Measurements from ENCODE around the gene CRYZL1.

CRYZL1 gene

GRCh38 chr21:33567914-33568313 is 73.6 kb downstream of the CRYZL1 start:
- in situ Hi-C loops (cut with HindIII; ENCODE audit: low sequenced_read_pairs) = no loop called here

GRCh38 chr21:33566514-33566913 is 75.0 kb downstream of the CRYZL1 start:
- in situ Hi-C loops (cut with HindIII; ENCODE audit: low sequenced_read_pairs) = no loop called here

- in situ Hi-C loops (cut with HindIII; ENCODE audit: low sequenced_read_pairs) = no loop called here
These were observed 79.2 kb downstream of the CRYZL1 start for GRCh38 chr21:33562389-33562788.

- in situ Hi-C loops (cut with HindIII; ENCODE audit: low sequenced_read_pairs) = no loop called here
These were observed 80.2 kb downstream of the CRYZL1 start for GRCh38 chr21:33561373-33561772.

- in situ Hi-C loops (cut with HindIII; ENCODE audit: low sequenced_read_pairs) = no loop called here
These were observed 80.6 kb downstream of the CRYZL1 start for GRCh38 chr21:33560965-33561364.

- in situ Hi-C loops (cut with HindIII; ENCODE audit: low sequenced_read_pairs) = no loop called here
These were observed 81.7 kb downstream of the CRYZL1 start for GRCh38 chr21:33559813-33560212.

GRCh38 chr21:33558777-33559421 is 82.6 kb downstream of the CRYZL1 start:
- in situ Hi-C loops (cut with HindIII; ENCODE audit: low sequenced_read_pairs) = no loop called here

GRCh38 chr21:33557447-33557846 is 84.1 kb downstream of the CRYZL1 start:
- in situ Hi-C loops (cut with HindIII; ENCODE audit: low sequenced_read_pairs) = no loop called here

GRCh38 chr21:33554982-33555344 is 86.6 kb downstream of the CRYZL1 start:
- in situ Hi-C loops (cut with HindIII; ENCODE audit: low sequenced_read_pairs) = no loop called here

- in situ Hi-C loops (cut with HindIII; ENCODE audit: low sequenced_read_pairs) = no loop called here
These were observed 87.1 kb downstream of the CRYZL1 start for GRCh38 chr21:33554236-33554981.

- in situ Hi-C loops (cut with HindIII; ENCODE audit: low sequenced_read_pairs) = no loop called here
These were observed 88.4 kb downstream of the CRYZL1 start for GRCh38 chr21:33552999-33553598.

GRCh38 chr21:33552093-33552998 is 89.2 kb downstream of the CRYZL1 start:
- in situ Hi-C loops (cut with HindIII; ENCODE audit: low sequenced_read_pairs) = no loop called here

- in situ Hi-C loops (cut with HindIII; ENCODE audit: low sequenced_read_pairs) = no loop called here
These were observed 89.9 kb downstream of the CRYZL1 start for GRCh38 chr21:33551664-33552063.

GRCh38 chr21:33550772-33551660 is 90.5 kb downstream of the CRYZL1 start:
- in situ Hi-C loops (cut with HindIII; ENCODE audit: low sequenced_read_pairs) = no loop called here

- in situ Hi-C loops (cut with HindIII; ENCODE audit: low sequenced_read_pairs) = no loop called here
These were observed 91.4 kb downstream of the CRYZL1 start for GRCh38 chr21:33549848-33550771.

GRCh38 chr21:33546086-33546485 is 95.5 kb downstream of the CRYZL1 start:
- in situ Hi-C loops (cut with HindIII; ENCODE audit: low sequenced_read_pairs) = no loop called here

GRCh38 chr21:33544451-33545195 is 96.9 kb downstream of the CRYZL1 start:
- in situ Hi-C loops (cut with HindIII; ENCODE audit: low sequenced_read_pairs) = no loop called here

GRCh38 chr21:33543505-33544129 is 97.9 kb downstream of the CRYZL1 start:
- in situ Hi-C loops (cut with HindIII; ENCODE audit: low sequenced_read_pairs) = no loop called here
